Astrocyte (in vitro differentiated cells and primary cell): Measurements from ENCODE around the gene IGF2R.

Experiments used
- EZH2 ChIP-seq: IDR thresholded peaks from 2 replicates; pipeline ENCODE4 v1.6.1; 2012; ENCODE audit warnings: mild to moderate bottlenecking, low read length, inconsistent platforms; ENCODE audit not compliant: insufficient read depth
- TF ChIP-seq, protein P1 (sequence below): IDR thresholded peaks from 2 replicates; pipeline ENCODE4 v1.5.1; 2011; ENCODE audit warnings: low read depth, mild to moderate bottlenecking, inconsistent platforms, low read length, moderate library complexity; ENCODE audit not compliant: insufficient read depth

GRCh38 chr6:159948199-159948598 is 20.7 kb upstream of the IGF2R start:
- TF ChIP-seq, protein P1, sequence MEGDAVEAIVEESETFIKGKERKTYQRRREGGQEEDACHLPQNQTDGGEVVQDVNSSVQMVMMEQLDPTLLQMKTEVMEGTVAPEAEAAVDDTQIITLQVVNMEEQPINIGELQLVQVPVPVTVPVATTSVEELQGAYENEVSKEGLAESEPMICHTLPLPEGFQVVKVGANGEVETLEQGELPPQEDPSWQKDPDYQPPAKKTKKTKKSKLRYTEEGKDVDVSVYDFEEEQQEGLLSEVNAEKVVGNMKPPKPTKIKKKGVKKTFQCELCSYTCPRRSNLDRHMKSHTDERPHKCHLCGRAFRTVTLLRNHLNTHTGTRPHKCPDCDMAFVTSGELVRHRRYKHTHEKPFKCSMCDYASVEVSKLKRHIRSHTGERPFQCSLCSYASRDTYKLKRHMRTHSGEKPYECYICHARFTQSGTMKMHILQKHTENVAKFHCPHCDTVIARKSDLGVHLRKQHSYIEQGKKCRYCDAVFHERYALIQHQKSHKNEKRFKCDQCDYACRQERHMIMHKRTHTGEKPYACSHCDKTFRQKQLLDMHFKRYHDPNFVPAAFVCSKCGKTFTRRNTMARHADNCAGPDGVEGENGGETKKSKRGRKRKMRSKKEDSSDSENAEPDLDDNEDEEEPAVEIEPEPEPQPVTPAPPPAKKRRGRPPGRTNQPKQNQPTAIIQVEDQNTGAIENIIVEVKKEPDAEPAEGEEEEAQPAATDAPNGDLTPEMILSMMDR = no peak
- no peak for TF ChIP-seq EZH2
